Chondrocyte (in vitro differentiated cells): Measurements from ENCODE around the gene F11R. TPM values are rescaled to one million over a fixed set of nuclear protein-coding genes. Genes with fewer than 3 reads are reported as not detected.
A peak's percentile ranks its signal among the peaks of the same experiment; 100 is the strongest.

Source experiments
- DNase-seq: peaks from one replicate; pipeline ENCODE4 v3.0.0; 2021; ENCODE audit warnings: mixed read lengths, low spot score
- H3K27ac Mint-ChIP-seq: one replicate; pipeline ENCODE4 v1.8.0; 2021; ENCODE audit warnings: mild to moderate bottlenecking, moderate library complexity, mixed read lengths; ENCODE audit not compliant: unreplicated experiment
- H3K27me3 Mint-ChIP-seq: 2 replicates; pipeline ENCODE4 v1.8.0; 2021; ENCODE audit warnings: low read depth, mixed read lengths
- H3K36me3 Mint-ChIP-seq: 2 replicates; pipeline ENCODE4 v1.8.0; 2021; ENCODE audit warnings: low read depth, mixed read lengths
- H3K4me1 Mint-ChIP-seq: 2 replicates; pipeline ENCODE4 v1.8.0; 2021; ENCODE audit warnings: low read depth, mild to moderate bottlenecking, mixed read lengths
- H3K4me3 Mint-ChIP-seq: one replicate; pipeline ENCODE4 v1.8.0; 2021; ENCODE audit warnings: mild to moderate bottlenecking, moderate library complexity, mixed read lengths; ENCODE audit not compliant: unreplicated experiment
- H3K9me3 Mint-ChIP-seq: 2 replicates; pipeline ENCODE4 v1.8.0; 2021; ENCODE audit warnings: low read depth, mixed read lengths
- total RNA-seq: library from RNA; stranded (reverse); gene quantifications from 3 replicates; pipeline ENCODE4 v1.2.1, GENCODE V29; 2021
- TF ChIP-seq, protein P1 (sequence below): fragments of 200-600 bp; sonication (generic); IDR thresholded peaks from 2 replicates; pipeline ENCODE4 v1.5.0; 2021; ENCODE audit warnings: antibody characterized with exemption, mild to moderate bottlenecking, moderate library complexity

F11R gene
- total RNA-seq, 1 donor from 2014 or later, result 0.90 TPM

DNA sequence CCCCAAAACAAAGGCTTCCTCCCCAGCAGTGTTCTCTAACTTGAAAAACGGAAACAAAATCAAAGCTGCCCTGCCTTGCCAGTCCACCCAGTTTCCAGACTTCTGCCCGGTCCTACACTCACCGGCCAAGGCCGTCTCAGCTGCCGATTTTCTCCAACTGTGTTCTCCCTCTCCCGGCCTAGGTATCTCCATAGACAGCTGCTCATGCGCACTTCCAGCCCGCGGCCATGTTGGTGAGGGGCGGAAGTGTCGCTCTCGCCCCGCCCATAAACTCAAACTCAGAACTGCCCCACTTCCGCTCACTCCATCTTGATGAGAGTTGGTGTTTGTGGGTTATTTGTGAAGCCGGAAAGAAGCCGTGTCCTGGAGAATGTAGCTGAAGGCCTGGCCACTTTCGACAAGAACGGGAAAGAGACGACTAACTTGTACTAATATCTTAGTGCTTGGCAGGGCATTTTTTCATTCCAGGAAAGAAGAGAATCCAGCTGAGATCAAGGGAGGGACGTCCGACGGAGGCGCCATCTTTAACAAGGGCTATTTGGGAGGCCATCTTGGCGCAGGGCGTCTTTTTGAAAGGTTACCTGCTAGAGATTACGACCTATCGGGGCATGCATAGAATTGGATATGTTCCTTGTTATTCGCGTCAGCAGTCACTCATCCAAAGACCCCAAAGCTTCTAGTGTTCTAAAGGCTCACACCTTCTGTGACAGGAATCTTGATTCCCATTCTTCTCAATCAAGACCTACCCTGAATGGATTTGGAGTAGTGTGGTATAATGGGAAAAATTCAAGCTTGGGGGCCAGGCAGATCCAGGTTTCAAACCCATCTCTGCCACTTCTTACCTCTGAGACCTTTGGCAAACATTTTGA, 25.0 kb upstream of the F11R start, which contains the start of gene USF1:
Gene USF1 (minus strand): TSS at position 242 of the 869 bp plus-strand sequence. CDS start 2,702 bp downstream, outside the sequence.
- H3K4me3 Mint-ChIP-seq, result peak within 1 kb of the TSS; percentile 93

DNA sequence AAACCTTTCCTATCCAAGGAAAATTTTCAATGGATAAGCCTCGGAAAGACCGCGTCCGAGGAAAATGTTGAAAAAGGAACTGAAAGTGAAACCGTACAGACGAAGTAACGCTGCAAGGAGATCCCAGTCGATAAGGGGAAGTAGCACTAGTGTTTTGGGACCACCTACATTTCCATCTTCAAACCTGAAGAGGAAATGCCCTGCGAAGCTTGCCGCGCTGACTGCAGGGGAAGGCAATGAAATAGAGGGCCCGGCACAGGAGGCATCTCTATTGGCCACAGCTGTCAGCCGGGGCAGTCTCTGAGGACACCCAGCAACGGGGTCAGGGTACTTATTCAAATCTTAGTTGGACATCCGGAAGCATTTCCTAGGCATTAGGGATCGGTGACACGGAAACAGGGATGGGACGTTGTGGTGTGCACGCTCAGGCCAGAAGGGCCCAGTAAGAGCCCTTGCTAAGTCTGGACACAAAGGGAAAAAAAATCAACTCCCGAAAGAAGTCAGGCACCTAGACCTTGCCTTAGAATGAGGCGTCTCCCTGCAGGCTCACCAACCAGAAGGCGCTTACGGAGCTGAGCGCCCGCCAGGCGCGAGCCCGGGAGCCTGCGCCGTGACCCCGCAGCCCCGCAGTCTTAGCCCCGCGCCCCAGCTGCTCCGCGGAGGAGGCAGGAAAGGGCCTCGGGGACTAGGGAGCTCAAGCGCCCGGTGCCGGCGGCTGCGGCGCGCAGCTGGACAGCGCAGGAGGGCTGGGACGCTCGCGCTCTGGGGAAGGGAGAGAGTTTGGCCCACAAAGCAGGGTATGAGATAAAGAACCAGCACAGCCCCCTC, 24.2 kb upstream of the F11R start:
- TF ChIP-seq, protein P1, sequence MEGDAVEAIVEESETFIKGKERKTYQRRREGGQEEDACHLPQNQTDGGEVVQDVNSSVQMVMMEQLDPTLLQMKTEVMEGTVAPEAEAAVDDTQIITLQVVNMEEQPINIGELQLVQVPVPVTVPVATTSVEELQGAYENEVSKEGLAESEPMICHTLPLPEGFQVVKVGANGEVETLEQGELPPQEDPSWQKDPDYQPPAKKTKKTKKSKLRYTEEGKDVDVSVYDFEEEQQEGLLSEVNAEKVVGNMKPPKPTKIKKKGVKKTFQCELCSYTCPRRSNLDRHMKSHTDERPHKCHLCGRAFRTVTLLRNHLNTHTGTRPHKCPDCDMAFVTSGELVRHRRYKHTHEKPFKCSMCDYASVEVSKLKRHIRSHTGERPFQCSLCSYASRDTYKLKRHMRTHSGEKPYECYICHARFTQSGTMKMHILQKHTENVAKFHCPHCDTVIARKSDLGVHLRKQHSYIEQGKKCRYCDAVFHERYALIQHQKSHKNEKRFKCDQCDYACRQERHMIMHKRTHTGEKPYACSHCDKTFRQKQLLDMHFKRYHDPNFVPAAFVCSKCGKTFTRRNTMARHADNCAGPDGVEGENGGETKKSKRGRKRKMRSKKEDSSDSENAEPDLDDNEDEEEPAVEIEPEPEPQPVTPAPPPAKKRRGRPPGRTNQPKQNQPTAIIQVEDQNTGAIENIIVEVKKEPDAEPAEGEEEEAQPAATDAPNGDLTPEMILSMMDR, result no peak
- no peak for DNase-seq
- H3K4me3 Mint-ChIP-seq, result peak overlapping the region; percentile 93
- peaks cover 25% of the 10 kb centered on the region for H3K9me3 Mint-ChIP-seq
- peak overlapping the region; percentile 100 for H3K27ac Mint-ChIP-seq
- peaks cover 22% of the 10 kb centered on the region for H3K4me1 Mint-ChIP-seq
- H3K36me3 Mint-ChIP-seq, result peaks cover 28% of the 10 kb centered on the region
- no peaks in the 10 kb centered on the region for H3K27me3 Mint-ChIP-seq

More for the DNA sequence above, 25.0 kb upstream of the F11R start, which contains the start of gene USF1:
- Mint-ChIP-seq H3K27me3 (no peaks in the 10 kb centered on the region), H3K36me3 (peaks cover 25% of the 10 kb centered on the region), H3K9me3 (peaks cover 25% of the 10 kb centered on the region), H3K27ac (peak within 1 kb of the TSS; percentile 100), H3K4me1 (peaks cover 22% of the 10 kb centered on the region)
- TF ChIP-seq, protein P1, result no peak
- peak; percentile 96 for DNase-seq

DNA sequence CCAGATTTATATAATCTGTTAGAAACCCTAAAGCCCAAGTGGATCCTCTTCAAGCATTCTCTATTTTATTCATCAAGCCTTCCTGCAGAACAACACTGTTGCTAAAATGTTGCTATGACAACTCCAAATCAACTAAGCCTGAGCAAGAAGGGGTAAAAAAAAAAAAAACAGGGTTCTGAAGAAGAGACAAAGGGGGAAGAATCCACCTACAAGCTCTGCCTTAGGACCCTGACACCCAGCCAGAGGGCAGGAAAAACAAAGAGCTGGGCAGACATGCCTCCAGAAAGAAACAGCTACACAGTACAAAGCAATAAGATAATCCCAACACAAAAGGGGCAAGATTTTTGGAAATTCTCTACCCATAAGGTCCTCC, 23.6 kb upstream of the F11R start:
- H3K27ac Mint-ChIP-seq, result peak overlapping the region; percentile 100
- H3K4me3 Mint-ChIP-seq, result peak overlapping the region; percentile 93
- TF ChIP-seq, protein P1, result no peak
- H3K9me3 Mint-ChIP-seq, result peaks cover 25% of the 10 kb centered on the region
- peaks cover 22% of the 10 kb centered on the region for H3K4me1 Mint-ChIP-seq
- peaks cover 34% of the 10 kb centered on the region for H3K36me3 Mint-ChIP-seq
- no peaks in the 10 kb centered on the region for H3K27me3 Mint-ChIP-seq
- no peak for DNase-seq

DNA sequence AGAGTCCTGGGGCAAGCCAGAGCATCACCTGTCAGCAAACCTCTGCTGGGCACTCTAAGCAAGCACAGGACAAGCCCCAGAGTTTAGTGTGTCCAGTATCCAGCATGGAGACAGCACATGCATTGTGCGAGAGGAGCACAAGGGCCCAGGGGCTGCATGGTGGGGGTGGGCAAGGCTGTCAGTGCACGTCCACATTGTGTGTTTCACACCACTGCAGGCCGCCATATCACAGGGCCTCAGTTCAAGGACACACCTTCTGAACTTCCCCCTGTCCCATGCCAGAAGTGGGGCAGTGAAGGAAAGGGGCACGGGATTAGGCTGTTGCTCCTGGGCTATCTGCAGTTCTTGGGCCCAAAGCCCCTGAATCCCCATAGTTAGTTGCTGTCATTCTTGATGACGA, 18.6 kb upstream of the F11R start:
- TF ChIP-seq, protein P1, result no peak
- peaks cover 31% of the 10 kb centered on the region for H3K36me3 Mint-ChIP-seq
- H3K4me3 Mint-ChIP-seq, result no peak overlapping the region
- H3K27me3 Mint-ChIP-seq, result no peaks in the 10 kb centered on the region
- no peak for DNase-seq
- H3K27ac Mint-ChIP-seq, result no peak overlapping the region
- H3K4me1 Mint-ChIP-seq, result peaks cover 6% of the 10 kb centered on the region
- H3K9me3 Mint-ChIP-seq, result no peaks in the 10 kb centered on the region

DNA sequence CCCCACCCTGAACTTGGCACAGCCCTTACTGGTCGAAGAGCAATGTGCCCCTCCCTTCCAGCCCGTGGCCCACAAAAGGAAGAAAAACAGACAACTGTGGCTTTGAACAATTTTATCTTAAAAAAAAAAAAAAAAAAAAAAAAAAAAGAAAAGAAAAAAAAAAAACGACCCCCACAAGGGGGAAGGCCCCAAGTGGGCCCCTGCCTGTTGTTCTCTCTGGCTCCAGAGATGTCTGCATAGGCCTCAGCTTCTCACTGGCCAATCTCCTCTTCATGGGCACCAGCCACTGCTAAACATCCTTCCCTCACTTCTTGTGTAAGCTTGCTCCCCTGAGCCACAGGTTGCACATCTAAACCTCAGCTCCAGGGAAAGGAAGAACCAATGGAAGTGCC, 18.2 kb upstream of the F11R start:
- no peak overlapping the region for H3K4me3 Mint-ChIP-seq
- peaks cover 31% of the 10 kb centered on the region for H3K36me3 Mint-ChIP-seq
- H3K4me1 Mint-ChIP-seq, result peaks cover 2% of the 10 kb centered on the region
- TF ChIP-seq, protein P1, result no peak
- H3K27ac Mint-ChIP-seq, result no peak overlapping the region
- no peak for DNase-seq
- no peaks in the 10 kb centered on the region for H3K9me3 Mint-ChIP-seq
- H3K27me3 Mint-ChIP-seq, result no peaks in the 10 kb centered on the region
